HT1080 (cell line): ENCODE results near the gene ST7. TPM values are rescaled to one million over a fixed set of nuclear protein-coding genes. Genes with fewer than 3 reads are reported as not detected.

Experiments used
- DNase-seq: peaks from one replicate; pipeline ENCODE4 v3.0.0-alpha.2; 2015; ENCODE audit warnings: low read depth
- total RNA-seq: library from RNA; depleted of rRNA; stranded (reverse); fragments of >200 nt; shearing (Covaris generic); gene quantifications from 2 replicates; pipeline ENCODE4 v1.2.3, GENCODE V29; 2014

ST7 gene
- total RNA-seq, 1 experiment from 2014 or later, result 22.6 TPM

GRCh38 chr7:117152213-117153007 lies 199.1 kb downstream of the ST7 start:
- DNase-seq, result no peak

DNA sequence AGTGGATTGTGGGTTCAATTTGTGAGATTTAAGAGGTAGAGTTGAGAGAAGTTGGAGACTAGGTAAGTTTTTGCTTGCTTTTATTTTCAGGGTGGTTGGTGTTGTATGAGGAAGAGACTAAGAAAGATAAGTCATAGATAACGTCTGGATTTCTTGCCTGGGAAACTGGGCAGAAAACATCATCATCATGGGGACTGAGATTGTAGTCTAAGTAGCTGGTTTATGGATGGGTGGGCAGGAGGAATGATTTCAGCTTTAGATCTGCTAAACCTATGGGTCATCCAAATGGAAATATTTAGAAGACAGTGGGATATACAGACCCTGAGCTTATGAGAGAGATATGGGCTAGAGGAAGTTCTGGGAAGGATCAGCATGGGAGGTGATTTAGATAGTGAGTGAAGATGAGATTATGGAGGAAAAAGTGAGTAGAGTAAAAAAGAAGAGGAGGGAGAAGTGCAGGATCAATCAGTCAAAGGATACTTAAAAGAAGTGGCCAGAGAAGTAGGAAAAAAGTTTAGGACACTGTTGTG lies 199.8 kb downstream of the ST7 start:
- no peak for DNase-seq

DNA sequence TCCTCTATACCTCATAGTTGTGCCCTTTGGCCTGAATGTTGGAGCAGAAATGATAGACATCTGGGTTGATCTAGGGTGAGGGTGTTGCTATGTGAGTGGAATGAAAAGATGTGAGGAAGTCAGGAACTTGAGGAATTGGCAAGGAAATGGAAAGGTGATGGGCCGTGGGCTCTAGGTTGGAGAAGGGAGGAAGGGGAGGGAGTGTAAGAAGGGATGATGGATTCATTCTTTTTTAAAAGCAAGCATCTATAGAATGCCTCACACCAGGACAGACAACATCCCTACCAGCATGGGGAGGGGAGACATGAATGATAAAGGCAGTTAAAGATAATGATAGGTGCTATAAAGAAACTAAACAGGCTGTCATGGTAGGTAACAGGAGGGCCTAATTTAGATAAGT lies 201.4 kb downstream of the ST7 start:
- no peak for DNase-seq

DNA sequence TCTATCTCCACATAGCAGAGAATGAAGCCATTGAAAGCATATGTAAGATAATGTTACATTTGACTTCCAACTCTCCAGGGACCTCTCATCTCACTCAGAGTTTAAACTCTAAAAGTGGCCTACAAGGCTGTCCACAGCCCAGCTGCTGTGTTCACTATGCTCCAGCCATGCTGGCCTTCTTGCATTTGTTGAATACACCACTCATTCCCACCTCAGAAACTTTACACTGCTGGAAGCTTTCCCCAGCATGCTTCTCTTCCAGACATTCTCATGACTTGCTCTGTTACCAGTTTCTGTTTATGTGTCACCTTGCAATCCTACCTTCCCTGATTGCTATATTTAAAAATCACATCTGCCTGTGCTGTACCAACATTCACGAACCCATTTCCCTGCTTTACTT lies 202.4 kb downstream of the ST7 start:
- no peak for DNase-seq

- DNase-seq, result peak; percentile 83
Observed at GRCh38 chr7:117157241-117158209, 204.2 kb downstream of the ST7 start.

- DNase-seq, result no peak
Observed at GRCh38 chr7:117158941-117159697, 205.8 kb downstream of the ST7 start.

GRCh38 chr7:117163101-117163500 lies 209.8 kb downstream of the ST7 start:
- DNase-seq, result peak; percentile 45

GRCh38 chr7:117164620-117165019 lies 211.3 kb downstream of the ST7 start:
- DNase-seq, result peak; percentile 46

- no peak for DNase-seq
Observed at GRCh38 chr7:117165656-117166055, 212.4 kb downstream of the ST7 start.

GRCh38 chr7:117169907-117170306 lies 216.6 kb downstream of the ST7 start:
- no peak for DNase-seq

DNA sequence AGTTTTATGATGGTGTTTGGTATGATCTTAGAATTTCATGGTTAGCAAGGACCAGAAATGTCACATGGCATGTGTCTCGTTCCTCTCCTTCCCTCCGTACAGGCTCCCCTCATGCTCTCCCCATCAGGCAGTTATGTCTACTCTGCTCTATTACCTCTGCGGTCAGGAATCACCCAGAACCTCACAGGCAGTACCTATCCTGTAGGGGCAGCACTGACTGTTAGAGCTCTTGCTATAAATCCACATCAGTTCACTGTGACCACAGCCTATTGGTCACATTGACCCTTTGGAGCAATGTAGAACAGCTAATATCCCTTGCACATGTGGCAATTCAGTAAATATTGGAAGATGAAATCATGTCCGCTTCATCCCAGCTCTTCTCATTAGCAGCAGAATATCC lies 217.8 kb downstream of the ST7 start:
- no peak for DNase-seq

- no peak for DNase-seq
Observed at GRCh38 chr7:117172283-117172682, 219.0 kb downstream of the ST7 start.

- DNase-seq, result no peak
Observed at GRCh38 chr7:117173035-117173770, 219.9 kb downstream of the ST7 start.

- DNase-seq, result no peak
Observed at GRCh38 chr7:117176206-117176605, 222.9 kb downstream of the ST7 start.

DNA sequence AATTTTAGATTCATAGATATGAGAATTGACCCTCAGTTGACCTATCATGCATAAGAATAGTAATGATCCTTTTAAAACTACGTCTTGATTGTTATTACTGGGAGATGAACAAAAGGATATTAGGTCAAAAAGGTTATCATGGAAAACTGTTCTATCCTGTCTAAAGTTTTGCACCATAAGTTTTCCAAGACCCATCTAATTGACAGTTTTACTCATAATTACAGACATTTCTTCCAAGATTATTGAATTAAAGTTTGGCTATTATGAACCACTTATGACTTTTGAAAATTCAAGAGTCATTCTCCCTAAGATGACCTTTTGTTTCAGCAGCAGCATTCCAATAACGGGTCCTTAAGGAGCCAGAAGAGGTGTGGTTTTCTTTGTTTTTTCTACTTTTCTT lies 225.3 kb downstream of the ST7 start:
- no peak for DNase-seq

GRCh38 chr7:117179701-117180100 lies 226.4 kb downstream of the ST7 start:
- no peak for DNase-seq

DNA sequence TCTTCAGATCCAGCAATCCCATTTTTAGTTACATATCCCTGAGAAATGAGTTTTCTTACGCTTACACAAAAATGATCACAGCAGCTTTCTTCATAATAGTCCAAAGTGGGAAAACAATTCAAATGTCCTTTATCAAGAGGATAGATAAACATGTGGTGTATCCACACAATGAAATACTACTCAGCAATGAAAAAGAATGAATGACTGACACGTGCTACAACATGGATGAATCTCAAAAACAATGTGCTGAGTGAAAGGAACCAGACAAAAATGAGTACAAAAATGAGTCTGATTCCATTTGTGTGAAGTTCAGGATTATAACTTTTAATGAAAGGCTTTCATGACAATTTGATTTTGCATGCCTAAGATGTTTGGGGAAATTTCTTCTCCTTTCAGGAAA lies 230.4 kb downstream of the ST7 start:
- DNase-seq, result no peak

DNA sequence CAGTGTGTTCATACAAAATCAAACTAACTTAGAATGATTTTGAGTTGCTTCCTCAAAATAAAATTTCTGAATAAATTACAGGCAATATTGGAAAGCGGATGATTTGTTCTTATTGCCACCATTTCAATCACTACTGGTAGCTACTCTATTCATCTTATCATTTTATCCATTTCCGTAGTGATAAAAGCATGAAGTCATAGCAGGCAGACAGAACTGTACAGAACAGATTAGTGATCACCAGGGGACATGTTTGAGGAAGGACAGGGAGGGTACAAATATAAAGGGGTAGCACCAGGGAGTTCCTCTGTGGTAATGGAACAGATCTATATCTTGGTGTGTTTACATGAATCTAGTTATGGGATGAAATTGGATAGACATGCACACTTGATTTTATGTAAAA lies 231.1 kb downstream of the ST7 start:
- DNase-seq, result no peak

- no peak for DNase-seq
Observed at GRCh38 chr7:117185124-117185523, 231.8 kb downstream of the ST7 start.

DNA sequence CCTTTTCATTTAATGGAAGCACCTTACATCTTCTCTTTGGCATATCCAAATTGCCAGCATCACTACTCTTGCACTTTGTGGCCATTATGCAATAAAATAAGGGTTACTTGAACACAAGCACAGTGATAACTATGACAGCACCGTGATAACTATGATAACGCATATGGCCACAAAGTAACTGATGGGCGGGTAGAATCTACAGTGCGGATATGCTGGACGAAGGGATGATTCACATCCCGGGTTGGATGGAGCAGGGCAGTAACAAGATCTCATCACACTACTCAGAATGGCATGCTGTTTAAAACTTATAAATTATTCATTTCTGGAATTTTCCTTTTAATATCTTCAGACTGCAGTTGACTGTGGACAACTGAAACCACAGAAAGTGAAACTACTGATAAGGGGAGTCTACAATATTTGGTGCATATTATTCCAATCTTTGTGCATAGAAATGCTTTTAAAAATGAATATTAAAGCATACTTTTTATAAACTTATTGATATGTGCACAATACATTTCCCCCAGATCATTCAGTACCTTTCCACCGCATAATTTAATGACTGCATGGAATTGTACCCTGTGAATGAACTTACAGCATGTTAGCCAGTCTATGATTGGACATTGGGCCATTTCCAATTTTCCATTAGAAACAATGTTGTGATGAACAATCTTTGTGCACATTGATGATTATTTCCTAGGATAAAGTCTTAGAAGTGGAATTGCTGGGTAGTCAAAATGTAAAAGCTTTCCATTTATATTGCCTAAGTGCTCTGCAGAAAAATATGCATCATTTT lies 233.1 kb downstream of the ST7 start:
- DNase-seq, result peak; percentile 80
